ENCODE data around the gene SCOC.

- TF ChIP-seq CTCF (IDR thresholded peaks at IDR 0.05), result peak; percentile 94
- no peak for TF ChIP-seq ZFX (IDR thresholded peaks at IDR 0.05; ENCODE audit: borderline replicate concordance)
Measured at GRCh38 chr4:140359562-140360427, 13.7 kb upstream of the SCOC start.
